ENCODE measurements around the gene PLXND1.

PLXND1 gene

GRCh38 chr3:129562803-129563202 lies 43.7 kb downstream of the PLXND1 start:
- DNase-seq (ENCODE audit: low spot score in 2 of 2) (no peak), ATAC-seq (no peak)
- Mint-ChIP-seq H3K4me3 (no peak overlapping the region), H3K27ac (no peak overlapping the region), H3K9me3 (no peaks in the 10 kb centered on the region), H3K4me1 (peaks cover 41% of the 10 kb centered on the region), H3K36me3 (peaks cover 49% of the 10 kb centered on the region)

- DNase-seq (ENCODE audit: low spot score in 2 of 2) (no peak), ATAC-seq (no peak)
- peaks cover 47% of the 10 kb centered on the region for H3K36me3 Mint-ChIP-seq
- H3K9me3 Mint-ChIP-seq: no peaks in the 10 kb centered on the region
- peaks cover 34% of the 10 kb centered on the region for H3K4me1 Mint-ChIP-seq
- H3K4me3 Mint-ChIP-seq: no peak overlapping the region
- peak overlapping the region; percentile 17 for H3K27ac Mint-ChIP-seq
Observed at GRCh38 chr3:129561619-129562248, 44.7 kb downstream of the PLXND1 start.

- Mint-ChIP-seq H3K27ac (peak overlapping the region; percentile 49), H3K36me3 (peaks cover 40% of the 10 kb centered on the region)
- no peak for ATAC-seq
Observed at GRCh38 chr3:129560911-129561594, 45.4 kb downstream of the PLXND1 start.

GRCh38 chr3:129560269-129560787 lies 46.1 kb downstream of the PLXND1 start:
- peaks cover 28% of the 10 kb centered on the region for H3K4me1 Mint-ChIP-seq
- ATAC-seq: no peak
- no peaks in the 10 kb centered on the region for H3K9me3 Mint-ChIP-seq
- no peak overlapping the region for H3K4me3 Mint-ChIP-seq
- peak overlapping the region; percentile 49 for H3K27ac Mint-ChIP-seq
- no peak for DNase-seq (ENCODE audit: low spot score in 2 of 2)
- peaks cover 34% of the 10 kb centered on the region for H3K36me3 Mint-ChIP-seq

More at GRCh38 chr3:129560911-129561594, 45.4 kb downstream of the PLXND1 start:
- no peak for DNase-seq (ENCODE audit: low spot score in 2 of 2)
- Mint-ChIP-seq H3K4me1 (peaks cover 28% of the 10 kb centered on the region), H3K9me3 (no peaks in the 10 kb centered on the region), H3K4me3 (no peak overlapping the region)

- no peak overlapping the region for H3K27ac Mint-ChIP-seq
- peaks cover 33% of the 10 kb centered on the region for H3K4me1 Mint-ChIP-seq
- H3K4me3 Mint-ChIP-seq: no peak overlapping the region
- no peak for DNase-seq (ENCODE audit: low spot score in 2 of 2)
- no peak for ATAC-seq
- H3K36me3 Mint-ChIP-seq: peaks cover 30% of the 10 kb centered on the region
- no peaks in the 10 kb centered on the region for H3K9me3 Mint-ChIP-seq
Observed at GRCh38 chr3:129559565-129560079, 46.9 kb downstream of the PLXND1 start.

- peak overlapping the region; percentile 14 for H3K4me3 Mint-ChIP-seq
- DNase-seq (ENCODE audit: low spot score in 2 of 2): no peak
- H3K9me3 Mint-ChIP-seq: no peaks in the 10 kb centered on the region
- peaks cover 29% of the 10 kb centered on the region for H3K36me3 Mint-ChIP-seq
- H3K4me1 Mint-ChIP-seq: peaks cover 39% of the 10 kb centered on the region
- peak overlapping the region; percentile 89 for H3K27ac Mint-ChIP-seq
- peak; percentile 23 for ATAC-seq
Observed at GRCh38 chr3:129558772-129559564, 47.5 kb downstream of the PLXND1 start.

- Mint-ChIP-seq H3K4me1 (peaks cover 43% of the 10 kb centered on the region), H3K4me3 (peak overlapping the region; percentile 14), H3K9me3 (no peaks in the 10 kb centered on the region), H3K27ac (peak overlapping the region; percentile 89), H3K36me3 (peaks cover 22% of the 10 kb centered on the region)
- DNase-seq (ENCODE audit: low spot score in 2 of 2) (no peak), ATAC-seq (peak; percentile 55)
Observed at GRCh38 chr3:129558081-129558771, 48.2 kb downstream of the PLXND1 start.

- DNase-seq (ENCODE audit: low spot score in 2 of 2) (no peak), ATAC-seq (no peak)
- H3K27ac Mint-ChIP-seq: peak overlapping the region; percentile 89
- H3K9me3 Mint-ChIP-seq: no peaks in the 10 kb centered on the region
- peaks cover 50% of the 10 kb centered on the region for H3K4me1 Mint-ChIP-seq
- no peak overlapping the region for H3K4me3 Mint-ChIP-seq
- H3K36me3 Mint-ChIP-seq: peaks cover 15% of the 10 kb centered on the region
Observed at GRCh38 chr3:129557548-129557894, 49.0 kb downstream of the PLXND1 start.

- Mint-ChIP-seq H3K4me3 (no peak overlapping the region), H3K9me3 (no peaks in the 10 kb centered on the region)
- ATAC-seq: no peak
Observed at GRCh38 chr3:129556890-129557547, 49.5 kb downstream of the PLXND1 start.

GRCh38 chr3:129556358-129556695 lies 50.1 kb downstream of the PLXND1 start:
- Mint-ChIP-seq H3K9me3 (no peaks in the 10 kb centered on the region), H3K36me3 (peaks cover 19% of the 10 kb centered on the region), H3K27ac (no peak overlapping the region), H3K4me3 (no peak overlapping the region), H3K4me1 (peaks cover 58% of the 10 kb centered on the region)
- DNase-seq (ENCODE audit: low spot score in 2 of 2) (no peak), ATAC-seq (no peak)

More at GRCh38 chr3:129556890-129557547, 49.5 kb downstream of the PLXND1 start:
- H3K36me3 Mint-ChIP-seq: peaks cover 15% of the 10 kb centered on the region
- peaks cover 53% of the 10 kb centered on the region for H3K4me1 Mint-ChIP-seq
- DNase-seq (ENCODE audit: low spot score in 2 of 2): no peak
- H3K27ac Mint-ChIP-seq: no peak overlapping the region

- H3K27ac Mint-ChIP-seq: no peak overlapping the region
- H3K9me3 Mint-ChIP-seq: no peaks in the 10 kb centered on the region
- H3K4me1 Mint-ChIP-seq: peaks cover 56% of the 10 kb centered on the region
- peaks cover 19% of the 10 kb centered on the region for H3K36me3 Mint-ChIP-seq
- no peak for DNase-seq (ENCODE audit: low spot score in 2 of 2)
- H3K4me3 Mint-ChIP-seq: no peak overlapping the region
- ATAC-seq: no peak
Observed at GRCh38 chr3:129555616-129556357, 50.7 kb downstream of the PLXND1 start.

- Mint-ChIP-seq H3K27ac (no peak overlapping the region), H3K36me3 (peaks cover 14% of the 10 kb centered on the region), H3K9me3 (no peaks in the 10 kb centered on the region), H3K4me3 (no peak overlapping the region), H3K4me1 (peaks cover 51% of the 10 kb centered on the region)
- no peak for ATAC-seq
- no peak for DNase-seq (ENCODE audit: low spot score in 2 of 2)
Observed at GRCh38 chr3:129555153-129555550, 51.3 kb downstream of the PLXND1 start.

GRCh38 chr3:129554356-129555152 lies 51.9 kb downstream of the PLXND1 start:
- H3K9me3 Mint-ChIP-seq: no peaks in the 10 kb centered on the region
- H3K36me3 Mint-ChIP-seq: peaks cover 14% of the 10 kb centered on the region
- peak overlapping the region; percentile 11 for H3K4me3 Mint-ChIP-seq
- no peak for ATAC-seq
- peaks cover 51% of the 10 kb centered on the region for H3K4me1 Mint-ChIP-seq
- no peak for DNase-seq (ENCODE audit: low spot score in 2 of 2)
- peak overlapping the region; percentile 65 for H3K27ac Mint-ChIP-seq
